Stimulated activated CD4-positive, alpha-beta T cell treated with anti-CD3 and anti-CD28 coated beads, Interleukin-4, amount 100 ng/mL, for 1 hour (primary cell): ENCODE results near the gene MRPS6.

Source experiments
- DNase-seq: peaks from one replicate; pipeline ENCODE4 v3.0.0-alpha.2; 2020

Gene MRPS6

DNA sequence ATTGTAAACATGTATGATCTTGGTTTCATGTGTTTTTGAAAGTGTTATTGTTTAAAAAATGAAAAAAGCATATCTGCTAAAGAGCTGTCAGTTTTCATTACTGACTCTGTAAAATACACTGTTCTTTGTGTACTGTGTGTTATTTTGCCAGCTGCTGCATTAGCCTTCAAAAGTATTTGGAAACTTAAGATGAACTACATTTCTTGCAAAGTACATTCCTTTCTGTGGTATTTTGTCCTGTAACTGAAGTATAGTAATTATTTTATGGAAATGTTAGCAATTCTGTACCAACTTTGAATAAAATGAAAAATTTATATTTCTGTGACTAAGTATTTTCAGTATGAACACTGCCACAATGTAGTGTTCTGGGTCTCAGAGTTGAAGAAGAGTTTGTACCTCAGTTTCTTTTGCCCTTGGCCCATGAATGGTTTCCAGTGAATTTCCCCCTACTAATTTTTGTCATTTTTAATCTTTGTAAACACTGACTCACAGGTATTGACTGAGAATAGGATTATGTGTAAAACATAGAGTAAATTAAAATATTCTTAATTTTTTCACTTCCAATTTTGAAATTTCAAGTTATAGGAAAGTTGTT lies 32.7 kb downstream of the MRPS6 start:
- DNase-seq: no peak

DNA sequence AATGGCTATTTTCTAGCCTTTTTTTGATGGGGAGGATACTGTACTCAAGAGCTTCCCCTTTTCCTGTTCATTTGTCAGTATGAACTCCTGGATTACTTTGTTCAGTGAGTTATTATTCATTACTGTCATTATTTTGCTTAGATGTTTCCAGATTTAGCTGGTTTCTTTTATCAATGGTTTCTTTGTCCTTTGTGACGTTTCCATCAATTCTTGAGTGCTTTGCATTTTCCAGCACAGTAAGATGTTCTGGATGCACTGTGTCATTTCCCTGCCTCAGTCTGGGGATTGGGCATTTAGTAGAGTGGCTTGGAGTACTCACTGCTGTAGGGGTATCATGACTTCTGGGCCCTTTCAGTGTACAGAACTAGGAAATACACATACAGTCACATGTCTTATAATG lies 34.2 kb downstream of the MRPS6 start:
- DNase-seq: no peak

DNA sequence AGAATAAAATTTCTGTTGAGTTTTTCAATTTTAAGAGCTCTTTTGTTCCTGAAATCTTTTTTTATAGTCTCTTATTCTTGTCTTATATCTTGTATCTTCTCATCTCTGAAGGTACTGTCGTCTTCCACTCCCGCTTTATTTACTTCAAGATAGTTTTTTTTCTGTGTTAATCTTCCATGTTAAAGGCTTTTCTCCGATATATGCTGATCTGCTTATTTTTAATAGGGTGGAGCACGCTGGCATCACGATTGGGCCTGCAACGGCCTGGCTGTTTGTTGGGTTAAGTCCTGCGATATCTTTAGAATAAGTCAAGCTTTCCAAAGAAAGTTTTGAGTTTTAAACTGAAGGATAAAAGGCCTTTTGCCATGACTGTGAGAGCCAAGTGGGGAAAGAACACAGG lies 35.7 kb downstream of the MRPS6 start:
- no peak for DNase-seq

DNA sequence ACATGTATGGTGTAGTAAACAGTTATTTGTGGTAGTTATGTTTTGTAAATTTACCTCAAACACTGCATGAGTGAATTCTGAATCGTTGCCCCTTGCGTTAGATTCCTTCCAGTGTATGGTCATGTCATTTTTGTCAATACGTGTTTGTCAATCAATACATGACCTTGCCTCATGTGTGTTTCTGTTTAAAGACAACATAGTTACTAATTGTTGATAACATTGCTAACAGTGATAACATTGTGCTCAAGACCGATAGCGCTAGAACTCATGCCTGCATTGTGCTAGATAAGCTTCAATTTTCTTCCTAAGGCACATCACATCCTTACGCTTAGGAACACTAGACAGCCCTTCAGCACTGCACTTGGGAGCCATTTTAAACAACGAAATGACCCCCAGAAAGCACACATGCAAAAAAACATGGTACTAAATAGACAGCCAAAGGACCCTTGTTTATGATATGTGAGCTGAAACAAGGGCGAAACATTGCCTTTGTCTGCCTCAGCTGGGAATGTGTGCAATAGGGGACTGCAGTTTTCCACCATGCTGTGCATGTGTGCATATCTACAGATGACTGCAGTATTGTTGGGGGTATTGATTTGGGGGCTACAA lies 37.3 kb downstream of the MRPS6 start:
- no peak for DNase-seq

DNA sequence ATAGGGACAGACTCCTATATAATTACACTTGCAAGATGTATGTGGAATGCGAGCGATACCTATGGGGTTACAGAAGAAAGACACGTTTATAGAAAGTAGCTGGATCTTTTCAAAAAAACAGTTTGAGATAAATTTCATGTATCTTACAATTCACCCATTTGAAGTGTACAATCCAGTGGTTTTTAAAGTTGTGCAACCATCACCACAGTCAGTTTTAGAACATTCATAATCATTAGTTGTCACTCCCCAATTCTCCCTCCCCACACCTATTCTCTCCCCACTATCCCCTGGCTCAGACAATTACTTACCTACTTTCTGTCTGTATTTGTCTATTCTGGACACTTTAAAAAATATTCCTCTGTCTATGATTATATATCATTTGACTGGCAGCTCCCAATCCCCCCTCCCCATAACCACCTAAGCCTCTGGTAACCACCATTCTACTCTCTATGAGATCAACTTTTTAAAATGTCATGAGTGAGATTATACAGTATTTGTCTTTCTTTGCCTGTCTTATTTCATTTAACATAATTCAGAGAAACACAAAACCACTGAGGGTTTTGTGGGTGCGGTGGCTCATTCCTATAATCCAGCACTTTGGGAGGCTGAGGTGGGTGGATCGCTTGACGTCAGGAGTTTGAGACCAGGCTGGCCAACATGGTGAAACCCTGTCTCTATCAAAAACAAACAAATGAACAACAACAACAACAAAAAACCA lies 39.1 kb downstream of the MRPS6 start:
- DNase-seq: no peak

DNA sequence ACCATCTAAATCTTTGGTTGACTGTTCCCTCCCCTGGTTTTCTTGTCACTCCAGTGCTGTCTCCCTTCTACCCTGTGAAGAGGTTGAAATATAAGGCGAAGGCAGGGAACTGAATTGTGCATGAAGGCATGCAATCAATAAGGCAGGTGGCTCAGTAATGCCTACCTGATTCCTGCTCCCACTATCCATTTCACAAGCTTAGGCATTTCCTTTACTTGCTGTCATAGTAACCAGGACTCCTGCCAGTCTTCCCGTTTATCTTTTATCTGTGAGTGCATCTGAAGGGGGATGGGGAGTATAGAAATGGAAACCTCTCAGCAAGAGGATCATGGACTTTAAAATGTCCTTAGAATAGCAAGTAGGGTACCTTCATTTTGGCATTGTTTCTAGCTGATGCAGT lies 40.5 kb downstream of the MRPS6 start:
- DNase-seq: no peak

DNA sequence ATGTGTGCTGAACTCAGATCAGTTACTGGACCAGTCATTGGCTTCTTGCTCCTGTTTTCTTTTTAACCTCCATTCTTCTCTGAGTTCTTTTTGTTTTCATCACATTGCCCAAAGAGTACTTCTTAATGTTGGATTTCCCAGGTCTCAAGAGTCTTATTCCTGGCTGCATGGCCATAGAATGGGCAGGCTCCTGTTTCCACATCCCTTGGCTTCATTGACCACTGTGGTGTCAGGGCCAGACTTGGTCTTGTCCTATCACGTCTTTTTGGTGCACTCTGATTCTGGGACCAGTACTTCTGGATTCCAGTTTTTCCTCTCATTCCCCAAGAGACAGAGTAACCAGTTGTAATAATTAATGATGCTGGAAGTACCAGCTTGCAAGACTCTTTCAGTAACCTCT lies 41.8 kb downstream of the MRPS6 start:
- DNase-seq: no peak

DNA sequence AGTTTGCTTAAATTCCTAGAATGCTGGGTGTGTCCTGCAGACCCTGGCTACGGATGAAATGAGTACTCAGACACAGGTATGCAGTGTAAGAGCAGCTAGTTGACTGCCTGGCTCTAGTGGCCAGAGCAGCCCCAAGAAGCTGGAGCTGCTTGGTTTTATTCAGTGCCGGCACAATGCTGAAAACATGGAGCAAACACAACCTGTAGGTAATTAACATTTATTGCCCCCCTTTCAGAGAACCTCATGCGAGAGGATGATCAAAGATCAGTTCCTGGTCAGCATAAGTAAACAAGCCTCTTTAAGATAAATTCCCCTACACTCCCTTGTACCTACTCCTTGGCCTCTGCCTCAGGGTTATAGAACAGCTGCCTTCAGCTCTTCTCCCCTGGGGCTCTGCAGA lies 43.2 kb downstream of the MRPS6 start:
- no peak for DNase-seq

DNA sequence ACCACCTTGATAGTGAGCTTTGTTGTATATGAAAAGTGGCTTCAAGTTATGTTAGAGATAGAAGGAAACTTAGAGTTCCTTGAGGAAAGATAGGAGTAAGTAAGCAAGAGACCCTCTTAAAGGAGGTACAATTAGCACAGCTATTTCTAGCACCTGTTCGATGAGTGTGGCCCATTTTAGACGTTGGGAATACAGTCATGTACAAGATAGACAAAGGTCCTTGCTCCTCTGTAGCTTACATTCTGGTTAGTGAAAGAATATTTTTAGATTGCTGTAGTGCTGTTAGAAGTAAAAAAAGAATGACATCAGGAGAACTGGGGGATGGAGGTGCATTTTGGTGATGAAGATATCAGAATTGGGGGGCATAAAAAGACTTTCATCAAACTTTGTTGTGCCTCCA lies 47.5 kb downstream of the MRPS6 start:
- DNase-seq: no peak

DNA sequence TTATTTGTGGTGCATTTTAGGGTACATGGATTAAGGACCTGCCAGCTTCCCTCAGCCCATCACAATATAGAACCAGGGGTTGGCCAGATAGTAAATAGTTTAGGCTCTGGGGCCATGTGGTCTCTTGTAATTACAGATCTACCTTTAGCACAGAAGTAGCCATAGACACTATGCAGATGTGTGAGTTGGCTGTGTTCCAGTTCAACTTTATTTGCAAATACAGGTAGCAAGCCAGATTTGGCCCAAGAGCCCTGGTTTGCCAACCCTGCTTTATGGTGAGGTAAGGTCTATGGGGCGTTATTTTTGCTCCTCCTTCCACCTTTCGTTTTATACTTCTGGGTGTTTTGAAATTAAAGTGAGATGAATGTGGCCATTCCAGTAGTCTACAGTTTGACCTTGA lies 48.7 kb downstream of the MRPS6 start:
- DNase-seq: no peak

DNA sequence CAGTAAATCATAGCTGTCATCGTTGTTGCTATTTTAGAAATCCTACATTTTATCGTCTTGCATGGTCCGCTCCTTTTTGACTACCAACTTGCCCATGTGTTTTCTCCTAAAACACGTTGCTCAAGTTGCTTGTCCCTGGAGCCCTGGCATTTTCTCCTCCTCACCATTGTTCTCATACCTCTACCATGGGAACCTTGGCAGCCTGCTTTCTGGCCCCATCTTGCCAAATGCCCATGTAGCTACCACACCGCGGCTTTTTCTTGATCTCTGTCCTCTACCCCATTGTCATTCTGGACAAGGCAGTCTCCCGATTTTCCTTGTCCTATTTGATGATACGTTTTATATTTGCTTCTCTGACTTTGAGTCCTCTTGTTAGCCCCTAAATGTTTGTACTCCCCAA lies 50.2 kb downstream of the MRPS6 start:
- no peak for DNase-seq

DNA sequence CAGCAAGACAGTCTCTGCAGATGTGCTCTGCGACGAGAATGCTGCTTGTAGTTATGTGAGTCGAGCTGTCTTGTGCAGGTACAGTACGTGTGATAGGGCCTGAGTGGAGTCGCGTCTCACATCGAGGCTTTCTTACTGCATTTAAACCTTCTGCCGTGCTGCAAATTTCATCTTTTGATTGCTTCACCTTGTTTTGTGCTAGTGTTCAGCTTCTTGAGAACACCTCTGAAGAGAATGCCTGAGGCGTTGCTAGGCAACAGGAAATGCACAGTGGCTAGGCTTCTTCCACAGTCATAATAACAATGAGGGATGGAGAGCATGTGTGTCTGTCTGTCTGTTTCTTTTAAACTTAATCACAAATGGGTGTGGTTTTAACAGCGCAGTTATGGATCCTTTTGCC lies 52.9 kb downstream of the MRPS6 start:
- DNase-seq: no peak

DNA sequence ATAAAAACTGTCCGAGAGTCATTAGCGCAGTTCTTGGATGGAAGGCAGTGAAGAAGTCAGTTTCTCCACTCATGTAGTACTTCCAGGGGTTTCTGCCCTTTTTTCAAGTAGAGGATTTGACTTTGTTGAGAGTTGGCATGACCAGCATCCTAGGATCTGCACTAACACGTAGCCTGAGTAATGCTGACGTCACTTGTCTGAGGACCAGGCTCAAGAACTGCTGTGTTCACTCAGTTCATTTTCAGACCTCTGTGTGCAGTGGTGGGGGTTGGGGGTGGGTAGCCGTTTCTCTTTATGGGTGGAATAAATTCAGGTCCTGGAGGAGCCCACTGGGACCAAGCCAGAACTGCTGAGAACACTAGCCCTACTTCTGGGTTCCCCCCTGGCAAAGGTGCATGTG lies 53.3 kb downstream of the MRPS6 start:
- DNase-seq: no peak

DNA sequence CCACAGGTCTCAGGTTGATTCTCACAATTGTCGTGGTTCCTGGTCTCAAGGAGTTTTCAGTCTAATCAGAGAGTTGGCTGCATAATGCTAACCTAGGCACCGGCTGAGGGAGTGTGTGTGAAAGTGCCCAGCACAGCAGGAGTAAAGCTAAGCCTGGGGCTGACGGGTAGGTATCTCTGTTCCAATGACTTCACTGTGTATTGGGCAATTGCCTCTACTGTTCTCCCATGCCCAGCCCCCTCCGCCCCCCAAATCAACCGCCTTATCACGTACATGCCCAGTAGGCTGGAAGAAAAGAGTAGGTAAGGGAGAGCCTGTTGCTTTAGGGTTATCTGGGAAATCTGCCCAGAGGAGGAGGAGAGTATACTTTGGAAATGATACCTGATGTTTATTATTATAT lies 54.7 kb downstream of the MRPS6 start:
- no peak for DNase-seq

DNA sequence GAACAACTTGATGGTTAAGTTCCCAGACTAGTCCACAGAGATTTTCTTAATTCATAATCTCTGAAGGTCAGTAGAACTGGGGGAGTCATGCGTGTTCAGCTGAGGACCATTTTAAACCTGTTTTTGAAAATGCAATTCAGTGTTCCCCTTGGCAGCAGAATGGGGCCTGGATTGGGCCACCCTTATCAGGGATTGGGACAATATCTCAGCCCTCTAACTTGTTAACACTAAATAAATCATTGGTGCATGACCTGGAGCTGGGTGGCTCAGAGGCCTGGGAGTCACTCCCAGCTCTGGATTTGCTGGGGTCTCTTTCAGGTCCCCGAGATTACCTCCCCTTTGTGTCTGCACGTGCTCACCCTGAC lies 55.3 kb downstream of the MRPS6 start:
- DNase-seq: no peak

DNA sequence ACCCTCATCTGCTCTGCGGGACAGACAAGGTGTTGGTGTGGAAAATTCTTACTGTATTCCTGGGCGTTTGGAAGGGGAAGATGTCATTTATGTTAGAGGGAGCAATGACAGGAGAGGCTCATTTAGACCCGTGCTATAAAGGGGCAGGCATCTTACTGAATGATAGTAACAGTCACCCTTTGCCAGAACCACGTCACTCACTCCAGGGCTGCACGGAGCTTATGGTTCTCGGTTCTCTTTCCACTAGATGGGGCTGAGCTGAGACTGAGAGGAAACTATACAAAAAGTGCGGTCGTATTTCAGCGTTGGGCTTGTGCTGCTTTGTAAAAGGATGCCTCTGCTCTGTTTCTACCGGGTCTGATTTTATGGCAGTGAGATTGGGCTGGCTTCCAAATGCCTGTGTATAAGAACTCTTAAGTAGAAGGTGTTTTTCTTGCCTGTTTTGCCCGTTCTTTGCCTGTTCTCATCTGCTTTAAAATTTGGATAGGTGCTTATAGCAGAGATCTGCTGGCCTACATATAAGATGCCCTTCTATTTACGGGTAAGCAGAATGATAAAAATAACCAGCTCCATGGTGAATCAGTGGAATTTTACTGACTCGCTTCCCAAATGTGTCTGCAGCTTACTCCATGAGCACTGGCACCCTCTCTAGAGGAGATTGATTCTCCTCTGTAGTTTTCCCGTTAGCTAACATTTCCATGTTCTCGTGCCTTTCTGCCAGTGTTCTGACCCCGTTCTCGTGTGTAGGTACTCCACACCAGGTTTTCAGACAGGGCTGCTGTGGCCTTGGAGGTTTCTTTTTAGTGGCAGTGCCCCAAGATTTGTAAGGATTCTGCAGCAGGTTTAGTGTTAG lies 55.9 kb downstream of the MRPS6 start:
- peak; percentile 61 for DNase-seq

DNA sequence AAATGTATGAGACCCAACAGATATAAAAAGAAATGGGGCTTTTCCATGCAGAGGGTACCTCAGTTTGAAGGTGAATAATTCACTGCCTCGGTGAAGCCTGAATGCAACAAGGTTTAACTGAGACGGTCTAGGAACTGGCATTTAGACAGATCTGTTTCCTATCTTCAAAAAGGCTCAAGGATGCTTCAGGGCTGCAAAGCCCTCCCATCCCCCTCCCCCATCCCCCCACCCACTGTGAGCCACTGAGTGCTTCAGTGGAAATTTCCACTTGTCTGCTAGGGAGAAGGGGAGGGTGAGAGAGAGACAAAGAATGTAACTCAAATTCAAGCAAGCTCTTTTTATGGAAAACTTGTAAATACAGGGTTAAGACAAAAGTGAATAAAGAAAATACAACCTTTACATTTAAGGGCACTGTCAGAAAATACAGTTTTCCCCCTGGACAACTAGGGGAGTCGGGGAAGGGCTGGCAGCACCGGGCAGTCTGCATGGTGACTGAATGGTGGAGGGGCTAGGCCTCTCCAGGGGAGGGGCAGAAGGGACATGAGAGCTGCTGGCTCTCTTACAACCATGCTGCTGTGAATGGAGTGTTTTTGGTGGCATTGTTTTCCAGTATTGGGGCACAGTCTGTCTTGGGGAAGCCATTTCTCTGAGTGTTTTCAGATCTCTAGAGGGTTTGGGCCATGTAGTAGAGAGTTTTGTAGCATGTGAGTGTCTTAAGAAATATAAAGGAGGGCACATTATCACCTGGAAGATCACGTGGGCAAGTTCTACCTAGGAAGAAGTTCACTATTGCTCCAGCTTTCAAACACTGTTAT lies 56.7 kb downstream of the MRPS6 start:
- DNase-seq: no peak

DNA sequence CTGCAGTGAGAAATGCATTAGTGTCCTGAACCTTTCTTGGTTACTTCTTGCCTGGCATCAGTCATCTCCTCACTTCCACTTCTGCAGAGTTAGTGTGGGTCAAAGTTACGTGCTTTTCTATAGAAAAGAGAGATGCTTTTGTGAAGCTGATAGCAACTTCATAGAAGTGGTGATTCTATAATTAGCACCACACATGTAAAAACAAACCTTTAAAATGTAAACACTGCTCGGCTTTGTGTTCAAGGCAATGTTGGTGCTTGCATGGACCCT lies 57.3 kb downstream of the MRPS6 start:
- DNase-seq: no peak

DNA sequence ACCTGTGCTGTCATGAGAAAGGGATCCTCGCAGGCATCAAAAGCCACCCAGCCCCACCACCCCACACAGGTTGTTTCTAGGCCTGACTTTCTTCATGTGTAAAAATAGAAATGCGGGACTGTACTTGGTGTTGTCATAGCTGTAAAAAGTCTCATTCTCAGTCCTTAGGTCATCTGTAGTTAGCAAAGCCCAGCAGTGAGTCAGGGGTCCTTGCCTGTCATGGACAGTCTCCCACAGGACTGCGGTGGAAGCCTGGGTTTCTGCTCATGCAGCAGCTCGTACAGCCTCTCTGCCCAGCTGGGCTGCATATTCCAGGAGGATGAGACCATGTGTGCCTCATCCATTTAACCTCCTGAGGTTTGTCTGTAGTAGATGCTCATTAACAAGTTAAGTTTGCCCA lies 58.2 kb downstream of the MRPS6 start:
- DNase-seq: no peak

DNA sequence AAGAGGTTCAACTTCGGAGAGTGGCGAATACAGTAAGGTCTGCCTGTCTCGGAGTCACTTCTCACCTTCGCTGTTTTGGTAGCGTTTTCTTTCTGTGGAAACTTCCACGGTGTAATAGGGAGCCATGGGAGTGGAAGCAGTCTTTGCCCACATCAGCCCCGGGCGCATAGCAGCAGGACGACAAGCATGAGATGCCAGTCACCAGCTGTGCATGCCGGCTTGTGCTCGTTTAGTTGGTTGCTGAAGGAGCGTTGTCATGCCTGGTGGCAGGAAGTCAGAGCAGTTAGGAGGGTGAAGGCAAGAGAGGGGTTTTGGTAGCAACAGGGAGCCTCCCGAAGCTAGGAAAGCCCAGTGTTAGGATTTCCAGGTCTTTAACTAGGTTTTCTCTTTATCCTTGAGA lies 58.8 kb downstream of the MRPS6 start:
- DNase-seq: no peak

DNA sequence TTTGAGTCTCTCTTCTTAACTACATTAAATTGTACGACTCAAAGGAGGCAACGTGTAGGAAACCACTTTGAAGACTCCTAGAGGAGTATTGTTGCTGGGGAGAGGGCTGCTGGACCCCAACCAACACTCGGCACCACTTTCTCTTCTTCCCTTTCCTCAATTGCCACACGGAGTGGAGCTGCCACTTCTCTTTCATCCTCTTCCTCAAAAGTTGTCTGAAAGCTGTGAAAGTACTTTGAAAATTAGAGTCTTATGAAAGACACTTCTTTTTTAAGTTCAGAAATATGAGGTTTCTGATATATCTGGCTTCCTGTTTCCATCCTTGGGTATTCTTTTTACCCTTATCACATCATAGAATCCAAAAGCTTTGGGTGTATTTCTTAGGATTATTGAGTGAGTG lies 59.5 kb downstream of the MRPS6 start:
- DNase-seq: no peak

DNA sequence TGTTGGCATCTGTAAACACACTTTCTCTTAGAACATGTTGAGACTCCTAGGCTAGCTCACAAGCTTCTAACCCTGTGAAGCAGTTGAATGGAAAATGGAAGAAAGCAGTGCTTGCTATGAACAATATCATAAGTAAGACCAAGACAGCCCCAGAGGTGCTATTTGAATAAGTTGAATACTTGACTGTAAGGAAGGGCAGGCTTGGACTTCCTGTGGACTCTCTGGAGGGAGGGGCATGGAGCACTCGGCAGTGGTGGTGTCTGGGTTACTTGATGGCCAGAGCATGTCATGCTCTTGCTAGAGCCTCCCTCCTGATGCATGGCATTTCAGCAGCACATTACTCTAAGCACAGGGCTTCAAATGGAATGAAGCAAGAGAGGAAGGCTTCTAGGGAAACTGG lies 60.0 kb downstream of the MRPS6 start:
- no peak for DNase-seq

DNA sequence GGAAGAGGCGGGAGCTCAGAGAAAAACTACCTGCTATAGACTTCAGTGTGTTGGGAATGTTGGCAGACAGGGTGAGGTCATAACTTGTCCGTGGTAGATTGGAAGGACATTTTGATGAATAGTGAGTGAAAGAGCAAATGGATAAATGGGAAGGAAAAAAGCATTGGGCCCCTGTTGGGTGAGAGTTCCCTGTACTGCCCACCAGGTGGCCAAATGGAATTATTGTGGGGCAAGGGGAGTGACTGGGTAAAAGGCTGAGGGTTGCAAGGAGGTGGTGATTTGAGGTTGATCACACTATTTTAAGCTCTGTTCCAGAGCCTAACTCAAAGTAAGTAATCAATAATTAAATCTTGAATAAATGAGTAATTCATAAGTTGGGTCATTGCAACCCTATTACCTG lies 60.4 kb downstream of the MRPS6 start:
- DNase-seq: no peak
